Loucy (cell line): ENCODE results near the gene KEL.

ENCODE experiments used
- H2AFZ ChIP-seq: fragments of 200-600 bp; sonication (generic); 2 replicates; pipeline ENCODE4 v1.6.0; 2016; ENCODE audit warnings: antibody characterized with exemption, mild to moderate bottlenecking, low read length, moderate library complexity
- H3F3A ChIP-seq: fragments of 200-600 bp; 2 replicates; pipeline ENCODE4 v1.6.0; 2016; ENCODE audit warnings: antibody characterized with exemption, low read depth, mild to moderate bottlenecking
- H3K27me3 ChIP-seq: fragments of 200-600 bp; sonication (generic); 2 replicates; pipeline ENCODE4 v1.6.1; 2014; ENCODE audit warnings: low read length, mild to moderate bottlenecking; ENCODE audit not compliant: insufficient read depth, poor library complexity, severe bottlenecking
- H3K36me3 ChIP-seq: fragments of 200-600 bp; sonication (generic); 2 replicates; pipeline ENCODE4 v1.6.1; 2016; ENCODE audit warnings: low read length; ENCODE audit not compliant: insufficient read depth
- H3K4me1 ChIP-seq: fragments of 200-600 bp; sonication (generic); 2 replicates; pipeline ENCODE4 v1.5.1; 2014; ENCODE audit warnings: low read length, mild to moderate bottlenecking; ENCODE audit not compliant: insufficient read depth, poor library complexity, severe bottlenecking
- H3K4me2 ChIP-seq: fragments of 200-600 bp; sonication (generic); 2 replicates; pipeline ENCODE4 v1.6.0; 2014; ENCODE audit warnings: antibody characterized with exemption, low read length, low read depth, mild to moderate bottlenecking; ENCODE audit not compliant: poor library complexity, severe bottlenecking
- H3K4me3 ChIP-seq: fragments of 200-600 bp; sonication (generic); 2 replicates; pipeline ENCODE4 v1.5.1; 2014; ENCODE audit warnings: low read length, mild to moderate bottlenecking, mixed read lengths; ENCODE audit not compliant: poor library complexity, severe bottlenecking
- H3K79me2 ChIP-seq: fragments of 200-600 bp; sonication (generic); 2 replicates; pipeline ENCODE4 v1.6.1; 2014; ENCODE audit warnings: low read length; ENCODE audit not compliant: insufficient read depth
- H3K9ac ChIP-seq: fragments of 200-600 bp; sonication (generic); 2 replicates; pipeline ENCODE4 v1.6.0; 2014; ENCODE audit warnings: mild to moderate bottlenecking, low read depth, low read length, moderate library complexity; ENCODE audit not compliant: poor library complexity, severe bottlenecking
- H3K9me2 ChIP-seq: fragments of 200-600 bp; sonication (generic); replicated peaks from 2 replicates; pipeline ENCODE4 v1.6.1; 2016; ENCODE audit warnings: low read depth, low read length, mixed read lengths
- H3K9me3 ChIP-seq: fragments of 200-600 bp; sonication (generic); 2 replicates; pipeline ENCODE4 v1.6.1; 2014; ENCODE audit warnings: mild to moderate bottlenecking, antibody characterized with exemption, low read length, low read depth; ENCODE audit not compliant: insufficient read depth
- H4K20me1 ChIP-seq: fragments of 200-600 bp; sonication (generic); 2 replicates; pipeline ENCODE4 v1.6.0; 2014; ENCODE audit warnings: antibody characterized with exemption, low read length, mild to moderate bottlenecking; ENCODE audit not compliant: insufficient read depth, poor library complexity, severe bottlenecking
- EZH2phosphoT487 ChIP-seq: fragments of 200-600 bp; IDR thresholded peaks from 2 replicates; pipeline ENCODE4 v1.6.1; 2018; ENCODE audit warnings: antibody characterized with exemption, mild to moderate bottlenecking, moderate library complexity, borderline replicate concordance
- TF ChIP-seq, protein P1 (sequence below): fragments of 200-600 bp; sonication (generic); conservative IDR thresholded peaks from 2 replicates; pipeline ENCODE4 v1.5.1; 2014; ENCODE audit warnings: mild to moderate bottlenecking, antibody characterized with exemption, low read length

KEL gene

DNA sequence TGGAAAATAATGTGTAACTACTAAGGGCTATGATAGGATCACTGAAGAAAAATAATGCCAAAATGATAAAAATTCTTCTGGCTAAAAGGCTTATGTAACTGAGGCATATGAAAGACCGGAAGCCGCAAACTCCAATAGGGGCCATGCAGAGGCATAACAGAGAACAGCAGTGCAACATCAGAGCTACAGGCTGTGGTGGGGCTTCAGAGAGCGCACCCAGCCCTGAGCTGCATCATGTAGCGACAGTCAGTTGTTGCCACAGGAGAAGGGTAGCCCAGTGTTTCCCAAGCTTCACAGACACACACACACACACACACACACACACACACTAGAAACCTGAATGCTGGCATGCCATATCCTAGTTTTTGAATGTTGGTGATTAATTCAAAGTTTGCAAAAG lies 13.6 kb downstream of the KEL start:
- Histone ChIP-seq H3K9me3 (no peaks in the 10 kb centered on the region), H3K4me3 (no peak overlapping the region), H4K20me1 (no peaks in the 10 kb centered on the region), H3K79me2 (no peaks in the 10 kb centered on the region), H3K9ac (no peak overlapping the region), H3K4me2 (peak overlapping the region; percentile 13), H3K36me3 (no peaks in the 10 kb centered on the region), H3K9me2 (no peaks in the 10 kb centered on the region), H2AFZ (no peak overlapping the region), H3K27me3 (no peaks in the 10 kb centered on the region), H3K4me1 (no peaks in the 10 kb centered on the region), H3F3A (no peaks in the 10 kb centered on the region)
- TF ChIP-seq EZH2phosphoT487: no peak
- TF ChIP-seq, protein P1, sequence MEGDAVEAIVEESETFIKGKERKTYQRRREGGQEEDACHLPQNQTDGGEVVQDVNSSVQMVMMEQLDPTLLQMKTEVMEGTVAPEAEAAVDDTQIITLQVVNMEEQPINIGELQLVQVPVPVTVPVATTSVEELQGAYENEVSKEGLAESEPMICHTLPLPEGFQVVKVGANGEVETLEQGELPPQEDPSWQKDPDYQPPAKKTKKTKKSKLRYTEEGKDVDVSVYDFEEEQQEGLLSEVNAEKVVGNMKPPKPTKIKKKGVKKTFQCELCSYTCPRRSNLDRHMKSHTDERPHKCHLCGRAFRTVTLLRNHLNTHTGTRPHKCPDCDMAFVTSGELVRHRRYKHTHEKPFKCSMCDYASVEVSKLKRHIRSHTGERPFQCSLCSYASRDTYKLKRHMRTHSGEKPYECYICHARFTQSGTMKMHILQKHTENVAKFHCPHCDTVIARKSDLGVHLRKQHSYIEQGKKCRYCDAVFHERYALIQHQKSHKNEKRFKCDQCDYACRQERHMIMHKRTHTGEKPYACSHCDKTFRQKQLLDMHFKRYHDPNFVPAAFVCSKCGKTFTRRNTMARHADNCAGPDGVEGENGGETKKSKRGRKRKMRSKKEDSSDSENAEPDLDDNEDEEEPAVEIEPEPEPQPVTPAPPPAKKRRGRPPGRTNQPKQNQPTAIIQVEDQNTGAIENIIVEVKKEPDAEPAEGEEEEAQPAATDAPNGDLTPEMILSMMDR: no peak

DNA sequence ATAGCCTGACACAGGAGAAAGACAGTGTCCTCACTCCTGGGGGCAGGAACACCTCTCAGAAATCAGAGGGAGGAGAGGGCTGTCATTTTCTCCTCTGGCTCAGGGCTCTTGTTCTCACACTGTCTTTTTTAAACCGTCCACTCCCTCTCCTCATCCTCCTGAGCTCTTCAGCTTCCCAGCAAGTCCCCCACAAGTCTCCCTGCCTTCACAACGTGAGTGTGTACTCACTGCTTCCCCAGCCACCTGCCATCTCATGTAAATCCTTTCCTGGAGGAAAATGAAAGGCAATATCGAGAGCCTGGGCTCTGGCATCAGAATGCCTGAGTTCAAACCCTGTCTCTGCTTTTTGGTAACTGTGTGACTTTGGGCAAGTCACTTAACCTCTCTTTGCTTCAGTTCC lies 17.2 kb downstream of the KEL start:
- no peak for TF ChIP-seq EZH2phosphoT487
- TF ChIP-seq, protein P1: no peak
- Histone ChIP-seq H4K20me1 (no peaks in the 10 kb centered on the region), H3K27me3 (no peaks in the 10 kb centered on the region), H3K36me3 (no peaks in the 10 kb centered on the region), H3F3A (no peaks in the 10 kb centered on the region), H3K4me1 (no peaks in the 10 kb centered on the region), H3K9ac (no peak overlapping the region), H3K79me2 (no peaks in the 10 kb centered on the region), H3K4me2 (no peak overlapping the region), H3K9me2 (no peaks in the 10 kb centered on the region), H3K4me3 (no peak overlapping the region), H3K9me3 (no peaks in the 10 kb centered on the region), H2AFZ (no peak overlapping the region)

DNA sequence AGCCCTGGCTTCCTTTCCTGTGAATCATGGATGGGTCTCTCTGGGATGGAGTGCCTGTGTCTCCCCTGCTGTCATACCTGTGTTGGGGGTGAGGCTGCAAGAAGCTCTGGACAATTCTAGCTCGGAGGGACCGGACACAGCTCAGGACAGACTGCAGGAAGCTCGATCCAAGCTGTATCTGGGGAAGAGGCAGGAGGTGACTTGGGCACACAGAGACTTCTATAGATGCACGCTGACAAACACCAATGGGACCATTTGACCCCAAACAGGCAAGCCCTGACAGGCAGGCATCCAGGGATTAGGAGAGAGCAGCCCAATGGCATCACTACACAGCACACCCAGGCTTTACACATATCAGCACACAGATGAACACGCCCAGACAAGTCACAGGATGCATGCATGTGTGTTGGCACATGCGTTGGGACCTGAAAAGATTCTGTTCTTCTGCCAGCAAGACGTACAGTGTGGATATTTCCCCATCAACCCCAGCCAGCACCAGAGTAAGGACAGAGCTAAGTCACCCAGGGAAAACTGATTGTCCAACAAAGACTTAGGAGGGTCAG lies 18.4 kb downstream of the KEL start:
- Histone ChIP-seq H3K9ac (no peak overlapping the region), H3K4me1 (no peaks in the 10 kb centered on the region), H4K20me1 (no peaks in the 10 kb centered on the region), H3K4me3 (no peak overlapping the region), H3K9me3 (no peaks in the 10 kb centered on the region), H3K4me2 (no peak overlapping the region), H2AFZ (no peak overlapping the region), H3F3A (no peaks in the 10 kb centered on the region), H3K27me3 (no peaks in the 10 kb centered on the region), H3K79me2 (no peaks in the 10 kb centered on the region), H3K9me2 (no peaks in the 10 kb centered on the region), H3K36me3 (no peaks in the 10 kb centered on the region)
- TF ChIP-seq, protein P1: no peak
- TF ChIP-seq EZH2phosphoT487: no peak
